ENCODE measurements around the gene AURKB.
"Not testable (repeated sequence)": the region's sequence is repeated elsewhere in the genome, so short reads cannot be mapped to it uniquely, and the experiment has no call there.

AURKB gene

DNA sequence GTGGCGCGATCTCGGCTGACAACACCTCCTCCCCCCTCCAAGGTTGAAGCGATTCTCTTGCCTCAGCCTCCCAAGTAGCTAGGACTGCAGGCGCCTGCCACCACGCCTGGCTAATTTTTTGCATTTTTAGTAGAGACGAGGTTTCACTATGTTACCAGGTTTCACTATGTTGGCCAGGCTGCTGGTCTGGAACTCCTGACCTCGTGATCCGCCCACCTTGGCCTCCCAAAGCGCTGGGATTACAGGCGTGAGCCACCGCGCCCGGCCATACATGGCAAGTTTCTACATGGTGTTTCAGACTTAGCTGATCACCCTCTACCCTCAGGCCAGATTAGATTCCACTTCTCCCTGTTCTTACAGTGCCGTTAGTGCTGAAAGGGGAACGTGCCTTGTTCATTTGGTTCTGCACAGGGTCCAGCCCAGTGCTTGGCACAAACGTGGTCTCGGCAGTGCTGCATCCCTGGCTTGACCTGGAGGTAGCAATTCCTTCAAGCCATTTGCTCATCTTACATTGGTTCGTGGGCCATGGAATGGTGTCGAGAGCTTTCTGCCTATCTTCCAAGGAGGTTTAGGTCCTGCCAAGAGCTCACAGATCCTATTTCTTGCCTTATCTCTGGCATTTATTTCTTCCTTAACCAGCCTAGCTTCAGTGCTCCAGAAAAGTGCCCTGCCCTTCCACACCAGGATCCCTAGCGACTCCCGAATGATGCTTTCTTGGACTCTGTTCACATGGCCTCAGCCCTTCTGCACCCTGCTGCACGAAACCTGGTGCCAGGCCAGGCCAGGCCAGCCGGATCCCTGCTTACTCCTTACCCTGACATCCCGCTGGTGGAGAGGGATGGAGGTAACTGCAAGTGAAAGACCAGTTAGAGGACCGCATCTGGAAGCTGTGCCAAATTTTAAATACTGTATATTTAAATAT is 14.8 kb upstream of the AURKB start:
- DNase-seq = no peak

GRCh38 chr17:8223356-8224126 is 13.2 kb upstream of the AURKB start:
- DNase-seq = peak; percentile 81

DNA sequence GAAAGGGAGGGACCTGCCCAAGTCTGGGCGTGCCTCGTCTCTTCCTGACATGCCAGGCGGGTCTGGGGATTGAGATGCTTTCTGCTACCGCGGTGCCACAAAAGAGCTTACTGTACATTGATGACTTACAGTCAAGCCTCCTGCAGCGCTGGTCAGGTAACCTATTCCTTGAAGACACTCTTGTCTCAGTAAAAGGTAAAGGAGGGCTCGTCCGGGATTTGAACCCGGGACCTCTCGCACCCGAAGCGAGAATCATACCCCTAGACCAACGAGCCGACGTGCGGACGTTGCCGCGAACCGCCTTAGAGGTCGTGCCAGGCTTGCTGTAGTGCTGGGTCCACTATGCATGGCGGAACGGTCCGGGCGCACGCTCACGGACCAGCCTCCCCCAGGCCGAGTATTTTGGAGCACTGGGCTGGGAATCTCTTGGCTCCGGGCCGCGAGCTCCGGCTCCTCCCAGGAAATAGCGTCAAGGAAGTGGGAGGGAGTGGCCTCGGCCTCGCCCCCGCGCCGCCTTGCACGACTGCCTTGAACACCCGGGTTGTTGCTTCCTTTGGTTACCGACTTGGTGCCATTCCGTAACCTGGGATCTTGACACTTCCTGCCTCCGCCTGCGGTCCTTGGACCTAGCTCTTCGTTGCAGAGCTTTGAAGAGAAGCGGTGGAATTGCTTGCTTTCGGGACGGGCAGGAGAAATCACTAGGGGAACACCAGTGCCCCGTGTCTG is 12.4 kb upstream of the AURKB start:
- DNase-seq = peak; percentile 96

DNA sequence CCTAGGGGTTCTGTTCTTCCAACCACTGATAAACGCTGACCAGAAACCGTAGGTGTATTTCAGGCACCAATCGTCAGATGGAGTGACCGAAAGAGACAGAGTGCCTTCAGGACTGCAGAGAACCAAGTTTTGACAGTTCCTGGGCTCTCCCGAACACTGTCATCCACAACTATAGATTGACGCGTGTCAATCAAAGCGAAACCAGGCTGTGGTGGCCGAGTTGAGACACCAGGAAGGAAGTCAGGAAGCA is 11.9 kb upstream of the AURKB start:
- no peak for DNase-seq

DNA sequence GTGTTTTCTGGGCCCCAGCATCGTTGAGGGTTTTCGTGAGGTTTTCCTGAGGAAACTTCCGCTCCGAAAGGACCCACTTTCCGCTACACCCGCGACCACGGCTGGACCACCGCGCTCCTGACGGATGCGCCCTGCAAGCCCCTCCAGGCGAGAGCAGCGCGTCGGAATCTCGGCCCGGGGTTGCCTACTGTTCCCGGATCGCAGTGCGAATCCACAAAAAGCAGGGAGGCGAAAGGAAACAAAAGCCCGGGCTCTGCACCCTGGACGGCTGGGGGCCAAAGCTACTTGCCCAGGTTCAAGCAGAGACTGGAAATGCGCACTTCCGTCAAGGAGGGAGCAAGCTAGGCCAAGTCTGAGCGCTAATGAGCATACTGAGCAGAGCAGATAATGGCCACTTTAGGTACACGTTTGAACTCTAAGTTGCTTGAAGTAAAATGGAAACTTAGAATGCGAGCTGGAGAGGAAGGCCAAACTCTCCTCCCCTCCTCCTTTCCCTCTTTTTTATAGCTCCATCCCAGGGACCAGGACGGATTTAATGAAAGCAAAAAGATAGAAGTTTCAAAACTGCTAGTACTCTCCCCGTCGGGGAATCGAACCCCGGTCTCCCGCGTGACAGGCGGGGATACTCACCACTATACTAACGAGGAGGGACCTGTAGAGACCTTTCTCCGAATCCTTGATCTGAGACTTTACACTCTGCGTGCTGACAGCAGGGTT is 11.4 kb upstream of the AURKB start:
- peak; percentile 99 for DNase-seq

GRCh38 chr17:8220783-8221662 is 10.6 kb upstream of the AURKB start:
- peak; percentile 99 for DNase-seq

DNA sequence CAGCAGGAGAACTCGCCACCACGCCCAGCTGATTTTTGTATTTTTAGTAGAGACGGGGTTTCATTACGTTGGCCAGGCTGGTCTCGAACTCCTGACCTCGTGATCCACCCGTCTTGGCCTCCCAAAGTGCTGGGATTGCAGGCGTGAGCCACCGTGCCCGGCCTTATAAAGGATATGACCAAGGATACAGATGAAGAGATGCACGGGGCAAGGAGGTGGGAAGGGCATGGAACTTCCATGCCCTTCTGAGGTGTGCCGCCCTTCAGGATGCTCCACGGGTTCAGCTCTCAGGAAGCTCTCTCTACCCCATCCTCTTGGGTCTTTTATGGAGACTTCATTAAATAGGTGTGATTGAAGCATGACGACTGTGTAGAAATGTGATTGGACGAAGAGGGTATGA is 3.6 kb upstream of the AURKB start:
- not testable (repeated sequence) for DNase-seq

DNA sequence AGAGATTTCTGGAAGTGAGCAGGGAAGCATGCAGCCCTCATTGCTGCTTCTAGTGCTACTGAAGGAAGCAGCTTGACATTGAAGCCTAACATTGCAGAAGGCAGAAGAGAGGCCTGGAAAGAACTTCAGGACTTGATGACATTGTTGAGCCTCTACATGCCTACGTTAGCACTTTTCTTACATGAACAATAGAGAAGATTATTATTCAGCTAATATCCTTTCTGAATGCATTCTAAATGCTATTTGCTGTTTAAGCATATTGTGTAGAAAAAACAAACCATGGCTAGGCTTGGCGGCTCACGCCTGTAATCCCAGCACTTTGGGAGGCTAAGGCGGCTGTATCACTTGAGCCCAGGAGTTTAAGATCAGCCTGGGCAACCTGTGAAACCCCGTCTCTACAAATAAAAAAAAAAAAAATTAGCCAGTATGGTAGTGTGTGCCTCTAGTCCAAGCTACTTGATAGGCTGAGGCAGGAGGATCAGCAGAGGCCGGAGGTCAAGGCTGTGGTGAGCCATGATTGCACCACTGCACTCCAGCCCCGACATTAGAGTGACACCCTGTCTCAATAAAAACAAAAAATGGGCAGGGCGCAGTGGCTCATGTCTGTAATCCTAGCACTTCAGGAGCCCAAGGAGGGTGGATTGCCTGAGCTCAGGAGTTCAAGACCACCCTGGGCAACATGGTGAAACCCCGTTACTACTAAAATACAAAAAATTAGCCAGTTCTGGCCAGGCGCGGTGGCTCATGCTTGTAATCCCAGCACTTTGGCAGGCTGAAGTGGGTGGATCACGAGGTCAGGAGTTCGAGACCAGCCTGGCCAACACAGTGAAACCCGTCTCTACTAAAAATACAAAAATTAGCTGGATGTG is 2.2 kb upstream of the AURKB start:
- DNase-seq = no peak

GRCh38 chr17:8210761-8211458 is 535 bp upstream of the AURKB start:
- no peak for DNase-seq

DNA sequence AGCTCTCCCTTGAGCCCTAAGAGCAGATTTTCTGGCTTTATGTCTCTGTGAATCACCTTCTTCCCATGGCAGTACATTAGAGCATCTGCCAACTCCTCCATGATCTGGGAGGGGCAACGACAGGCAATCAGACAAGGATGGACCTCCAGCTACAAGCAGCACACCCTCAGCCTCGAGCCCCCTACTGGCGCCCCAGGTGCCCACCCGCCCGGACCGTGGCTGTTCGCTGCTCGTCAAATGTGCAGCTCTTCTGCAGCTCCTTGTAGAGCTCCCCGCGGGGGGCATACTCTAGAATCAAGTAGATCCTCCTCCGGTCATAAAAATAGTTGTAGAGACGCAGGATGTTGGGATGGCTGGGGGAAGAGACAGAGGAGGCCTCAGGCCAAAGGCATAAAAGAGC is 3.8 kb downstream of the AURKB start:
- DNase-seq = no peak

GRCh38 chr17:8204761-8205555 is 5.4 kb downstream of the AURKB start:
- DNase-seq = no peak

GRCh38 chr17:8192070-8192815 is 18.1 kb downstream of the AURKB start:
- peak; percentile 97 for DNase-seq

DNA sequence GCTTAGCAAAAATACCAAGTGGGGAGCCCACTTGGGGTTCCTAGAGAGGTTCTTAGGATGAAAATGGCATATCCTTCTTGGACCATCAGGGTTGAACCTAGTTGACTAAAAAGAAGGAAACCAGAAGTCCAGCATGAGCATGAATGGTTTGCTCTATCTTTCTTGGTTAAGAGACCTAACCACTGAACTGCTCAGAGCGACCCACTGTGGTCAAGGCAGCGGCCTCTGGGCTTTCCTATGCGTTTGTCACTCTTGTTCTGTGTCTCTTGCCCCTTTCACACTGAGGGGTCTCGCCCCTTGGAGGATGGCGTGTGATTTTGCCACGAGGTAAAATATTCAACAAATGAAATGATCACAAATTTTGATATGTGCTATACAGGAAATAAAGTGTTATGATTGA is 19.9 kb downstream of the AURKB start:
- DNase-seq = no peak

- DNase-seq = peak; percentile 97
Observed at GRCh38 chr17:8189711-8190477, 20.5 kb downstream of the AURKB start, which contains the start of gene BORCS6. Gene BORCS6, minus strand, starts transcription at chr17:8190180. Its CDS starts 40 bp downstream, at chr17:8190140.

DNA sequence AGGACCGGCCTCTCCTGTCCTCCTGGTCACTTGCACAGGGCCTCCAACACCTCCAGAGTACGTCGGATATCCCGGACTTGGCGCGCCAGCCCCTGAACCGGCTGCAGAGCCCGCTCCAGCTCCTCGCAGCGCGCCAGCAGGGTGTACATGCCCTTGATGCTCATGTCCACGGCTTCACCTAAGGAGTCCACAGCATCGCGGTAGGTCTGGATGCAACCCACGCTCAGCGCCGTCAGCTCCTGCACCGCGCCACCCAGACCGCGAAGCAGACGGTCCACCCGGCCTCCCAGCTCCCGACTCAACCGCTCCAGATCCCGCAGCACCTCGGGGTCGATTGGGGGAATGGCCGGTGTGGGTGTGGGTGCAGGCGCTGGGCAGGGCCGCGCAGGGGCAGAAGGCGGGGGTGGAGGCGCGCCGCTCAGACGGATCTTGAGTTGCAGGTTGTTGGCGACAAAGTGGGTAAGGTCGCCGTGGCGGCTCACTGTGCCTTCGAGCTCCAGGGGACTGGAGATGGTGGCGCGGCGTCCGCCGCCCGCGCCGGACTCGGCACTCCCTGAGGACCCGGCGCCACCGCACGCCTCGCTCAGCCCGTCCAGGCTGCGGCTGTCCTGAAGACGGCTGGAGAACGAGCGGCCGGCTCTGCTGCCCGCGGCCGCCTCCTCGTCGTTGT is 21.2 kb downstream of the AURKB start:
- peak; percentile 48 for DNase-seq

- DNase-seq = no peak
Observed at GRCh38 chr17:8188263-8188839, 22.0 kb downstream of the AURKB start.
